T1000 (cell line): ENCODE results near the gene EIF4E.
"Not testable (repeated sequence)": the region's sequence is repeated elsewhere in the genome, so short reads cannot be mapped to it uniquely, and the experiment has no call there.

ENCODE experiments used
- DNase-seq: peaks from one replicate; lab custom pipeline; 2025; ENCODE audit warnings: mixed read lengths; lab: John Stamatoyannopoulos, UW

EIF4E gene

GRCh38 chr4:98932539-98932938 lies 3.6 kb upstream of the EIF4E start:
- no peak for DNase-seq

GRCh38 chr4:98930311-98930865 lies 1.5 kb upstream of the EIF4E start:
- DNase-seq = no peak

- DNase-seq = peak; percentile 64
These were observed 671 bp upstream of the EIF4E start for GRCh38 chr4:98929341-98930267.

GRCh38 chr4:98928131-98928504 lies 815 bp downstream of the EIF4E start:
- peak; percentile 37 for DNase-seq

GRCh38 chr4:98926257-98926656 lies 2.7 kb downstream of the EIF4E start:
- not testable (repeated sequence) for DNase-seq

- no peak for DNase-seq
These were observed 7.6 kb downstream of the EIF4E start for GRCh38 chr4:98921292-98921691.

- no peak for DNase-seq
These were observed 8.9 kb downstream of the EIF4E start for GRCh38 chr4:98919996-98920395.

GRCh38 chr4:98910728-98911127 lies 18.2 kb downstream of the EIF4E start:
- not testable (repeated sequence) for DNase-seq

- no peak for DNase-seq
These were observed 19.1 kb downstream of the EIF4E start for GRCh38 chr4:98909646-98910401.

- DNase-seq = no peak
These were observed 20.1 kb downstream of the EIF4E start for GRCh38 chr4:98908703-98909262.

- no peak for DNase-seq
These were observed 20.8 kb downstream of the EIF4E start for GRCh38 chr4:98908182-98908581.

- no peak for DNase-seq
These were observed 23.1 kb downstream of the EIF4E start for GRCh38 chr4:98905839-98906238.

GRCh38 chr4:98905297-98905696 lies 23.6 kb downstream of the EIF4E start:
- no peak for DNase-seq

GRCh38 chr4:98903963-98904362 lies 25.0 kb downstream of the EIF4E start:
- no peak for DNase-seq

GRCh38 chr4:98903561-98903960 lies 25.4 kb downstream of the EIF4E start:
- no peak for DNase-seq

- no peak for DNase-seq
These were observed 29.7 kb downstream of the EIF4E start for GRCh38 chr4:98899277-98899676.

GRCh38 chr4:98891478-98892337 lies 37.2 kb downstream of the EIF4E start:
- no peak for DNase-seq

- no peak for DNase-seq
These were observed 38.1 kb downstream of the EIF4E start for GRCh38 chr4:98890702-98891455.

- DNase-seq = no peak
These were observed 41.8 kb downstream of the EIF4E start for GRCh38 chr4:98887145-98887544.

GRCh38 chr4:98886382-98886781 lies 42.6 kb downstream of the EIF4E start:
- not testable (repeated sequence) for DNase-seq

GRCh38 chr4:98880884-98881283 lies 48.0 kb downstream of the EIF4E start:
- not testable (repeated sequence) for DNase-seq
